Fibroblast of skin of left quadriceps (primary cell): Measurements from ENCODE around the gene REC114.
A peak's percentile ranks its signal among the peaks of the same experiment; 100 is the strongest.

Experiments
- DNase-seq, 2 experiments: peaks; one replicate each; pipeline ENCODE4 v3.0.0-alpha.2; 2013; ENCODE audit warnings: low read depth in 2 of 2

The REC114 gene

DNA sequence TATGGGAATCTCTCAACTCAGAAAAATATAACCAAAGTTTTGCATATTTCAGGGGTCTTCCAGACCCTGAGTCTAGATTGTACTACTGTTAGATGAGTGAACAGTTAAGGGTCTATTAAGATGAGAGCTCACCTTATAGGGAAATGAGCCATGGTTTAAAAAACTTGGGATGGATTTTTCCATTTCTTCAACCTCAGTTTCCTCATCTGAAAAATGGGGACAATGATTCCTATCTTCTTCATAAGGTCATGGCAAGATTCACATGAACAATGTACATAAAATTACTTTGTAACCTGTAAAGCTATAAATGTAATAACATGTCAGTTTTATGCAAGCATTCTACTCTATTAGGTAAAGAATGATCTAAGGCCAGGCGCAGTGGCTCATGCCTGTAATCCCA lies 161.5 kb downstream of the REC114 start:
- DNase-seq = no peak

DNA sequence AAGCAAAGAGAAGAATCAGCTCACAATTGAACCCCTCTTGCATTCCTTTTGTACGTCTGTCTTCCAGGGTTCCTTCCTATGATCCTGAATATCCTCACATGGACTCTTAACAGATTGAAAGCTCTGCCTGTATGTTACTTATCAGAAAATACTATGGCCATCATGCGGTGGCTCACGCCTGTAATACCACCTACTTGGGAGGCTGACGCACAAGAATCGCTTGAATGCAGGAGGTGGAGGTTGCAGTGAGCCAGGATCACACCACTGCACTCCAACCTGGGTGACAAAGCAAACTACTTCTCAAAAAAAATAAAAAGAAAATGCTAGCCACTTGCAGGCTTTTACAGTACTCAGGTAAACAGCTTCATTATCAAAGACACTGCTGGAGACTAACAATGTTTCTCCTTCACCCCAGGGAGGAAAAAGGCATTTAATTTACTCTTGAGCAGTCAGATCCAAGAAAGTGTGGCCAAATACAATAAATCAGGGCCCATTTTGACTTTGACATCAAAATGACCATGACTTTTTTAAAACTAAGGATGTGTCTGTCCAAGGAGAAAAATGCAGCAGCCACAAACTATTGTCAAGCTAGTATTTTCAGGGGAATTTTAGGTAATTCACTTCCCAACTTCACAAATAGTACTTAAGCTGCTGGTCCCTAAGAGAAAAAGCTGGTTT lies 162.9 kb downstream of the REC114 start:
- no peak for DNase-seq

DNA sequence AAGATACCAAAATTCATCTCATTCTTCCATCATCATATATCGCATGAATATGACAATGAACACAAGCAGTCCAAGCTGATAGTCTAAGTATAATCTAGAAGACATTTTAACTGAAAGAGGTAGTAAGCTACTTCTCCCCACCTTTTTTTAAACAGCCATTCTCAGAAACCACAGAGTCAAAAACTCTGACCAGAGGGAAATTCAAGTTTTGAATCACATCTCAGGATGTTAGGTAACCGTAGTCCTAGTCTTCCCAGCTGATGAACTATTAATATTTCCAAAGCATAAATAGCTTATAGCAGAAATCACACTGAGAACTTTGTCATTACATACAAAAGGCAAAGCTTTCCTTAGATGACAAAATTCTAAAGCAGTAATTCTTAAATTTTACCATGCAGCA lies 164.4 kb downstream of the REC114 start:
- DNase-seq = no peak

DNA sequence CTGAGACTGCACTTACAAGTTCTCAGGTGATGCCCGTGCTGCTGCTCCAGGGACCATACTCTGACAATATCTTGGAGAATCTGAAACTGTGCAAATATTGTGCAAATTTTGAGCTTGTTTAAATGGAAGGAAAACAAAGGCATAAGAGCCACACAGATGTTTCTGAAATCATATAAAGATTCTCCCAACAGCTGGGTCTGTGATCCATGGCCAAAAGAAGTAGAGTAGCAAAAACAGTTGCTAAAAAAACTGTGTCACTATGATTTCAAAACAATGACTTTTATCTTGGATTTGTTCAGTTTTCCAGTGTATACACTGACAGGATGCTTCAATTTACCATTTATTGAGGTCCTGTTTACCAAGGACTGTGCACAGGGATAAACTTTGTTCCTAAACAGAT lies 164.9 kb downstream of the REC114 start:
- DNase-seq = no peak

DNA sequence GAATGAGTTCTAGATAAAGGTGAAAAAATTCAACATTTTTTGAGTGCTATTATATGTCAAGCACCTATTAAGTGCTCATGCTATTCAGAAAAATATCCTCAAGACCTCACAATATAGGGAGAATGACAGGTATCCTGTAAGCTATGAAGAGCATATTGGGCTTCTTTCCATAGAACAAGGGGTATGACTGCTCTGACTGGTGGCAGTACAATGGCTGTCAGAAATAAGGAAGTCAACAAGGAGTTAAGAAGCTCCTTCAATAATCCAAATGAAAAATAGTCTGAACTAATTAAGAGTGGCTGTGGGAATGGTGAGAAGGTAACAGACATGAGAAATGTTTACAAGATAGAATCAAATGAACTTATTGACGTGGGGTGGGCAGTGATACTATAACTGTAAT lies 165.5 kb downstream of the REC114 start:
- no peak for DNase-seq

DNA sequence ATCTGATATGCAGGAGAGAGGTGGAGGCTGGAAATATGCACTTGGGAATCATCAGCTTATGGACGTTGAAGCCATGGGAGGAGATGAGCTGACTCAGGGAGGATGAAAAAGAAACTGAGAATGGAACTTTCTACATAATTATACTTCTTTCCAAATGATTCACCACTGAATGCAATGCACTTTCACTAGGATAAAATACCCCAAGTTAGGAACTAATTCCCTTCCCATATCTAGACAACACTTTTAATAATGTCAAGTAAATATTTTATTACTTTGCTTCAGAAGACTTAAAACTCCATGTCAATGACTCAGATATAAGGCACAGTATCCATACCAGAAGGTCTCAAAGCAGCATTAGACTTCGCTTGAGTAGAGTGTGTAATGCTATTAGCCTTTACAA lies 166.0 kb downstream of the REC114 start:
- DNase-seq = peak; percentile 66 to 67
